ENCODE measurements around the gene GSTA3. TPM values are rescaled to one million over a fixed set of nuclear protein-coding genes. Genes with fewer than 3 reads are reported as not detected.

GSTA3 gene
- total and polyA plus RNA-seq, 2 of the 13 experiments (the other 11 are each of a cell fraction or from before 2014, with no cell fraction given): not detected

- H4K20me1 ChIP-seq (ENCODE audit: insufficient read depth, low read length): no peaks in the 10 kb centered on the region
- in situ Hi-C loops (cut with HindIII; ENCODE audit: extremely low pct_ligation_motif_present, low pct_unique_long_range_greater_than_20kb) (no loop called here), intact Hi-C loops (cut with micrococcal nuclease; ENCODE audit: unreplicated experiment) (loop anchor here (1.0 kb wide), 1 partner anchor 114 kb away; no protein-coding TSS in a partner anchor)
- peak; percentile 40; the same call in 1 of the 2 replicates for TF ChIP-seq RCOR2 (CRISPR knock-in tag; IDR thresholded peaks at IDR 0.05)
- TF ChIP-seq MTF2 (CRISPR knock-in tag; IDR thresholded peaks at IDR 0.05; ENCODE audit: borderline replicate concordance): peak; percentile 80; the same call in 1 of the 2 replicates
- peak; percentile 61; the same call in 1 of the 2 replicates for TF ChIP-seq THAP9 (CRISPR knock-in tag; IDR thresholded peaks at IDR 0.05; ENCODE audit: borderline replicate concordance)
- TF ChIP-seq ELF1 (CRISPR knock-in tag; IDR thresholded peaks at IDR 0.05): 0 out of 2 replicates have a peak, but pooled peaks have one; percentile 27
- TF ChIP-seq, protein P1, sequence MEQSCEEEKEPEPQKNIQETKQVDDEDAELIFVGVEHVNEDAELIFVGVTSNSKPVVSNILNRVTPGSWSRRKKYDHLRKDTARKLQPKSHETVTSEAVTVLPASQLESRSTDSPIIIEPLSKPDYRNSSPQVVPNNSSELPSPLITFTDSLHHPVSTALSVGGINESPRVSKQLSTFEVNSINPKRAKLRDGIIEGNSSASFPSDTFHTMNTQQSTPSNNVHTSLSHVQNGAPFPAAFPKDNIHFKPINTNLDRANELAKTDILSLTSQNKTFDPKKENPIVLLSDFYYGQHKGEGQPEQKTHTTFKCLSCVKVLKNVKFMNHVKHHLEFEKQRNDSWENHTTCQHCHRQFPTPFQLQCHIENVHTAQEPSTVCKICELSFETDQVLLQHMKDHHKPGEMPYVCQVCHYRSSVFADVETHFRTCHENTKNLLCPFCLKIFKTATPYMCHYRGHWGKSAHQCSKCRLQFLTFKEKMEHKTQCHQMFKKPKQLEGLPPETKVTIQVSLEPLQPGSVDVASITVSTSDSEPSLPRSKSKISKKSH (CRISPR knock-in tag; IDR thresholded peaks at IDR 0.05; ENCODE audit: borderline replicate concordance): 0 out of 2 replicates have a peak, but pooled peaks have one; percentile 39
- 0 out of 2 replicates have a peak, but pooled peaks have one; percentile 27 for TF ChIP-seq PRDM10 (CRISPR knock-in tag; IDR thresholded peaks at IDR 0.05; ENCODE audit: low read depth)
- no peak for TF ChIP-seq BCL6 (CRISPR knock-in tag; IDR thresholded peaks at IDR 0.05)
- TF ChIP-seq MYPOP (CRISPR knock-in tag; IDR thresholded peaks at IDR 0.05): peak; percentile 62; the same call in 1 of the 2 replicates
- TF ChIP-seq, protein P2, sequence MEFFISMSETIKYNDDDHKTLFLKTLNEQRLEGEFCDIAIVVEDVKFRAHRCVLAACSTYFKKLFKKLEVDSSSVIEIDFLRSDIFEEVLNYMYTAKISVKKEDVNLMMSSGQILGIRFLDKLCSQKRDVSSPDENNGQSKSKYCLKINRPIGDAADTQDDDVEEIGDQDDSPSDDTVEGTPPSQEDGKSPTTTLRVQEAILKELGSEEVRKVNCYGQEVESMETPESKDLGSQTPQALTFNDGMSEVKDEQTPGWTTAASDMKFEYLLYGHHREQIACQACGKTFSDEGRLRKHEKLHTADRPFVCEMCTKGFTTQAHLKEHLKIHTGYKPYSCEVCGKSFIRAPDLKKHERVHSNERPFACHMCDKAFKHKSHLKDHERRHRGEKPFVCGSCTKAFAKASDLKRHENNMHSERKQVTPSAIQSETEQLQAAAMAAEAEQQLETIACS (CRISPR knock-in tag; IDR thresholded peaks at IDR 0.05): no peak
- TF ChIP-seq ZNF12 (CRISPR knock-in tag; IDR thresholded peaks at IDR 0.05): no peak
- 0 out of 2 replicates have a peak, but pooled peaks have one; percentile 56 for TF ChIP-seq NKX3-1 (CRISPR knock-in tag; IDR thresholded peaks at IDR 0.05)
Observed at GRCh38 chr6:52881996-52882841, 27.3 kb downstream of the GSTA3 start.

More at GRCh38 chr6:52881996-52882841, 27.3 kb downstream of the GSTA3 start:
- ChIA-PET CTCF (ENCODE audit: low intra/inter-chr PET ratio, low total read pairs) (interaction anchor here (0.7 to 1.6 kb wide), 3 partner anchors 42 to 158 kb away, joined by 3 to 5 read pairs (median 4); no protein-coding TSS in a partner anchor), POLR2A (no interaction called here)
- BruUV-seq (replicated peaks): no TSS peak
- peak overlapping the region; percentile 99 for H3K4me2 ChIP-seq (ENCODE audit: low read depth, low read length)
- H3K27me3 ChIP-seq (ENCODE audit: control insufficient read depth in 1 of 2, insufficient read depth in 2 of 2, low read length in 2 of 2): peaks cover 0 to 12% of the 10 kb centered on the region in 2 experiments; a peak in 3 of 5 replicates
- WGBS (ENCODE audit: low lambda C conversion rate): 3% methylated on average over 15 of the region's 18 CpGs
- H3K79me2 ChIP-seq (ENCODE audit: insufficient read depth, low read length): no peaks in the 10 kb centered on the region
- H3K36me3 ChIP-seq (replicated peaks in 1 of 2; ENCODE audit: control insufficient read depth in 1 of 2, insufficient read depth in 2 of 2, low read length in 2 of 2): no peaks in the 10 kb centered on the region
- FAIRE-seq: peak; percentile 96
- peak overlapping the region; percentile 70 for H3K9ac ChIP-seq (ENCODE audit: insufficient read depth, low read depth, low read length)
- peak; percentile 99 for ATAC-seq
- H2AFZ ChIP-seq (ENCODE audit: low read length): peak overlapping the region; percentile 100
- peaks cover 6% of the 10 kb centered on the region; the same call in 1 of the 2 replicates for H3K4me1 ChIP-seq (ENCODE audit: insufficient read depth, low read length)
- no peaks in the 10 kb centered on the region for H3K9me3 ChIP-seq (ENCODE audit: low read length)
- no peak overlapping the region for H3K27ac ChIP-seq (ENCODE audit: extremely low read length, insufficient read depth, low read length)
- DNase-seq (ENCODE audit: low spot score): peak; percentile 69
- H3K4me3 ChIP-seq (replicated peaks in 1 of 3; ENCODE audit: insufficient read depth in 1 of 3, low read depth in 2 of 3, low read length in 3 of 3): peak overlapping the region; percentile 56 to 82 (median 65)

Measured in HepG2 (cell line).